K562 (cell line): ENCODE results near the gene PPP2R5A. TPM values are rescaled to one million over a fixed set of nuclear protein-coding genes. Genes with fewer than 3 reads are reported as not detected.

Experiments
- DIDO1 ChIP-seq: fragments of 450-650 bp; IDR thresholded peaks from 2 replicates; pipeline ENCODE4 v1.6.1; 2016; ENCODE audit warnings: low read depth, missing biosample characterization, missing genetic modification characterization
- SETDB1 ChIP-seq: IDR thresholded peaks from one replicate; pipeline ENCODE4 v1.6.1; 2012; ENCODE audit warnings: low read length, control low read depth, inconsistent platforms
- U2AF1 ChIP-seq: fragments of 200-400 bp; formaldehyde crosslinking; optimal IDR thresholded peaks from 2 replicates; pipeline ENCODE3; 2017; ENCODE audit warnings: mild to moderate bottlenecking, low read depth, low read length, moderate library complexity
- ZNF217 ChIP-seq: sonication (generic); formaldehyde crosslinking; IDR thresholded peaks from 2 replicates; pipeline ENCODE4 v1.8.0; 2022; ENCODE audit warnings: mild to moderate bottlenecking, missing genetic modification reagents
- ZNF407 ChIP-seq: fragments of 450-650 bp; IDR thresholded peaks from 2 replicates; pipeline ENCODE4 v1.6.1; 2016; ENCODE audit warnings: low read depth
- ZNF444 ChIP-seq: fragments of 250-450 bp; sonication (Bioruptor Pico); IDR thresholded peaks from 2 replicates; pipeline ENCODE4 v1.4.0; 2020; ENCODE audit warnings: mild to moderate bottlenecking, moderate library complexity
- polyA plus RNA-seq, 8 experiments: library from polyadenylated mRNA; depleted of rRNA in 4 of 8; stranded (reverse) in 5 of 8; unstranded in 3 of 8; fragments of >200 nt; fragmentation: Nextera tagmentation in 2 of 8; fragmentation: Illumina TruSeq in 1 of 8; extraction: Ambion mirVana in 2 of 8; extraction: Trizol in 1 of 8; gene quantifications; 2 replicates each; pipeline versions ENCODE4 v1.2.1 to v1.2.3, GENCODE V29; 2011 to 2014; ENCODE audit warnings: inconsistent platforms in 1 of 8, missing spikeins in 1 of 8
- total RNA-seq, 7 experiments: library from RNA; depleted of rRNA in 6 of 7; stranded (reverse); fragments of >200 nt in 6 of 7; fragmentation: Illumina TruSeq in 2 of 7; extraction: Trizol in 2 of 7; gene quantifications; 2 replicates each; pipeline versions ENCODE4 v1.2.1 to v1.2.3, GENCODE V29; 2011 to 2021; ENCODE audit warnings: low replicate concordance in 1 of 7
- TF ChIP-seq, protein P1 (sequence below): fragments of 250-450 bp; sonication (Bioruptor Pico); IDR thresholded peaks from 2 replicates; pipeline ENCODE4 v1.6.1; 2021; ENCODE audit warnings: mild to moderate bottlenecking
- TF ChIP-seq, protein P2 (sequence below): sonication (generic); formaldehyde crosslinking; IDR thresholded peaks from 2 replicates; pipeline ENCODE4 v1.8.0; 2023; ENCODE audit warnings: missing genetic modification reagents, mild to moderate bottlenecking, borderline replicate concordance
- TF ChIP-seq, protein P3 (sequence below): sonication (generic); formaldehyde crosslinking; IDR thresholded peaks from 2 replicates; pipeline ENCODE4 v1.8.0; 2022; ENCODE audit warnings: mild to moderate bottlenecking, missing genetic modification reagents
- TF ChIP-seq, protein P4 (sequence below): fragments of 250-450 bp; sonication (Bioruptor Pico); IDR thresholded peaks from 2 replicates; pipeline ENCODE4 v1.4.0; 2020; ENCODE audit warnings: mild to moderate bottlenecking, moderate library complexity, borderline replicate concordance

Gene PPP2R5A
- total and polyA plus RNA-seq, 9 of the 15 experiments (the other 6 are each of a cell fraction or from before 2014, with no cell fraction given), result 26.9 to 106 (median 64.3) TPM

GRCh38 chr1:212368073-212368484 lies 82.9 kb downstream of the PPP2R5A start (continued):
- no peak for TF ChIP-seq ZNF407
- TF ChIP-seq, protein P1, sequence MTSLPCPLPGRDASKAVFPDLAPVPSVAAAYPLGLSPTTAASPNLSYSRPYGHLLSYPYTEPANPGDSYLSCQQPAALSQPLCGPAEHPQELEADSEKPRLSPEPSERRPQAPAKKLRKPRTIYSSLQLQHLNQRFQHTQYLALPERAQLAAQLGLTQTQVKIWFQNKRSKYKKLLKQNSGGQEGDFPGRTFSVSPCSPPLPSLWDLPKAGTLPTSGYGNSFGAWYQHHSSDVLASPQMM (CRISPR knock-in tag), result no peak
- TF ChIP-seq, protein P2, sequence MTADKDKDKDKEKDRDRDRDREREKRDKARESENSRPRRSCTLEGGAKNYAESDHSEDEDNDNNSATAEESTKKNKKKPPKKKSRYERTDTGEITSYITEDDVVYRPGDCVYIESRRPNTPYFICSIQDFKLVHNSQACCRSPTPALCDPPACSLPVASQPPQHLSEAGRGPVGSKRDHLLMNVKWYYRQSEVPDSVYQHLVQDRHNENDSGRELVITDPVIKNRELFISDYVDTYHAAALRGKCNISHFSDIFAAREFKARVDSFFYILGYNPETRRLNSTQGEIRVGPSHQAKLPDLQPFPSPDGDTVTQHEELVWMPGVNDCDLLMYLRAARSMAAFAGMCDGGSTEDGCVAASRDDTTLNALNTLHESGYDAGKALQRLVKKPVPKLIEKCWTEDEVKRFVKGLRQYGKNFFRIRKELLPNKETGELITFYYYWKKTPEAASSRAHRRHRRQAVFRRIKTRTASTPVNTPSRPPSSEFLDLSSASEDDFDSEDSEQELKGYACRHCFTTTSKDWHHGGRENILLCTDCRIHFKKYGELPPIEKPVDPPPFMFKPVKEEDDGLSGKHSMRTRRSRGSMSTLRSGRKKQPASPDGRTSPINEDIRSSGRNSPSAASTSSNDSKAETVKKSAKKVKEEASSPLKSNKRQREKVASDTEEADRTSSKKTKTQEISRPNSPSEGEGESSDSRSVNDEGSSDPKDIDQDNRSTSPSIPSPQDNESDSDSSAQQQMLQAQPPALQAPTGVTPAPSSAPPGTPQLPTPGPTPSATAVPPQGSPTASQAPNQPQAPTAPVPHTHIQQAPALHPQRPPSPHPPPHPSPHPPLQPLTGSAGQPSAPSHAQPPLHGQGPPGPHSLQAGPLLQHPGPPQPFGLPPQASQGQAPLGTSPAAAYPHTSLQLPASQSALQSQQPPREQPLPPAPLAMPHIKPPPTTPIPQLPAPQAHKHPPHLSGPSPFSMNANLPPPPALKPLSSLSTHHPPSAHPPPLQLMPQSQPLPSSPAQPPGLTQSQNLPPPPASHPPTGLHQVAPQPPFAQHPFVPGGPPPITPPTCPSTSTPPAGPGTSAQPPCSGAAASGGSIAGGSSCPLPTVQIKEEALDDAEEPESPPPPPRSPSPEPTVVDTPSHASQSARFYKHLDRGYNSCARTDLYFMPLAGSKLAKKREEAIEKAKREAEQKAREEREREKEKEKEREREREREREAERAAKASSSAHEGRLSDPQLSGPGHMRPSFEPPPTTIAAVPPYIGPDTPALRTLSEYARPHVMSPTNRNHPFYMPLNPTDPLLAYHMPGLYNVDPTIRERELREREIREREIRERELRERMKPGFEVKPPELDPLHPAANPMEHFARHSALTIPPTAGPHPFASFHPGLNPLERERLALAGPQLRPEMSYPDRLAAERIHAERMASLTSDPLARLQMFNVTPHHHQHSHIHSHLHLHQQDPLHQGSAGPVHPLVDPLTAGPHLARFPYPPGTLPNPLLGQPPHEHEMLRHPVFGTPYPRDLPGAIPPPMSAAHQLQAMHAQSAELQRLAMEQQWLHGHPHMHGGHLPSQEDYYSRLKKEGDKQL (CRISPR knock-in tag), result no peak
- no peak for TF ChIP-seq SETDB1
- TF ChIP-seq, protein P3, sequence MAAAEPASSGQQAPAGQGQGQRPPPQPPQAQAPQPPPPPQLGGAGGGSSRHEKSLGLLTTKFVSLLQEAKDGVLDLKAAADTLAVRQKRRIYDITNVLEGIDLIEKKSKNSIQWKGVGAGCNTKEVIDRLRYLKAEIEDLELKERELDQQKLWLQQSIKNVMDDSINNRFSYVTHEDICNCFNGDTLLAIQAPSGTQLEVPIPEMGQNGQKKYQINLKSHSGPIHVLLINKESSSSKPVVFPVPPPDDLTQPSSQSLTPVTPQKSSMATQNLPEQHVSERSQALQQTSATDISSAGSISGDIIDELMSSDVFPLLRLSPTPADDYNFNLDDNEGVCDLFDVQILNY (CRISPR knock-in tag), result no peak
- TF ChIP-seq ZNF444, result no peak
- TF ChIP-seq, protein P4, sequence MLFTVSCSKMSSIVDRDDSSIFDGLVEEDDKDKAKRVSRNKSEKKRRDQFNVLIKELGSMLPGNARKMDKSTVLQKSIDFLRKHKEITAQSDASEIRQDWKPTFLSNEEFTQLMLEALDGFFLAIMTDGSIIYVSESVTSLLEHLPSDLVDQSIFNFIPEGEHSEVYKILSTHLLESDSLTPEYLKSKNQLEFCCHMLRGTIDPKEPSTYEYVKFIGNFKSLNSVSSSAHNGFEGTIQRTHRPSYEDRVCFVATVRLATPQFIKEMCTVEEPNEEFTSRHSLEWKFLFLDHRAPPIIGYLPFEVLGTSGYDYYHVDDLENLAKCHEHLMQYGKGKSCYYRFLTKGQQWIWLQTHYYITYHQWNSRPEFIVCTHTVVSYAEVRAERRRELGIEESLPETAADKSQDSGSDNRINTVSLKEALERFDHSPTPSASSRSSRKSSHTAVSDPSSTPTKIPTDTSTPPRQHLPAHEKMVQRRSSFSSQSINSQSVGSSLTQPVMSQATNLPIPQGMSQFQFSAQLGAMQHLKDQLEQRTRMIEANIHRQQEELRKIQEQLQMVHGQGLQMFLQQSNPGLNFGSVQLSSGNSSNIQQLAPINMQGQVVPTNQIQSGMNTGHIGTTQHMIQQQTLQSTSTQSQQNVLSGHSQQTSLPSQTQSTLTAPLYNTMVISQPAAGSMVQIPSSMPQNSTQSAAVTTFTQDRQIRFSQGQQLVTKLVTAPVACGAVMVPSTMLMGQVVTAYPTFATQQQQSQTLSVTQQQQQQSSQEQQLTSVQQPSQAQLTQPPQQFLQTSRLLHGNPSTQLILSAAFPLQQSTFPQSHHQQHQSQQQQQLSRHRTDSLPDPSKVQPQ (CRISPR knock-in tag), result no peak
- TF ChIP-seq ZNF217 (CRISPR knock-in tag), result no peak
- TF ChIP-seq DIDO1 (tag), result no peak
- no peak for TF ChIP-seq U2AF1
